ENCODE results near the gene GLIS1. TPM values are rescaled to one million over a fixed set of nuclear protein-coding genes. Genes with fewer than 3 reads are reported as not detected.

The GLIS1 gene
- polyA plus RNA-seq, 1 experiment: 1.9 TPM

GRCh38 chr1:53562291-53562980 is 176.5 kb downstream of the GLIS1 start:
- Histone ChIP-seq H3K4me3 (ENCODE audit: low read depth, low read length) (no peak overlapping the region), H3K36me3 (ENCODE audit: control insufficient read depth, insufficient read depth, low read length) (no peaks in the 10 kb centered on the region), H3K27me3 (ENCODE audit: control insufficient read depth, insufficient read depth, low read length) (no peaks in the 10 kb centered on the region)
- POLR2A ChIA-PET: no interaction called here
- no peak for TF ChIP-seq CTCF (IDR thresholded peaks at IDR 0.05; ENCODE audit: insufficient read depth, low read depth, low read length)
- CTCF ChIA-PET: interaction anchor here (1.6 kb wide), 1 partner anchor 40 kb away, joined by 3 read pairs; no protein-coding TSS in a partner anchor
- DNase-seq (ENCODE audit: low read depth): no peak

- ChIA-PET POLR2A (no interaction called here), CTCF (interaction anchor here (1.2 to 1.6 kb wide), 2 partner anchors 21 to 39 kb away, joined by 3 to 4 read pairs; no protein-coding TSS in a partner anchor)
- H3K4me3 ChIP-seq (ENCODE audit: low read depth, low read length): no peak overlapping the region
- no peak for DNase-seq (ENCODE audit: low read depth)
- no peaks in the 10 kb centered on the region for H3K27me3 ChIP-seq (ENCODE audit: control insufficient read depth, insufficient read depth, low read length)
- no peaks in the 10 kb centered on the region for H3K36me3 ChIP-seq (ENCODE audit: control insufficient read depth, insufficient read depth, low read length)
- no peak for TF ChIP-seq CTCF (IDR thresholded peaks at IDR 0.05; ENCODE audit: insufficient read depth, low read depth, low read length)
These were observed 177.4 kb downstream of the GLIS1 start for GRCh38 chr1:53561503-53562105.

GRCh38 chr1:53560581-53561502 is 178.1 kb downstream of the GLIS1 start:
- no peak for TF ChIP-seq CTCF (IDR thresholded peaks at IDR 0.05; ENCODE audit: insufficient read depth, low read depth, low read length)
- Histone ChIP-seq H3K36me3 (ENCODE audit: control insufficient read depth, insufficient read depth, low read length) (no peaks in the 10 kb centered on the region), H3K27me3 (ENCODE audit: control insufficient read depth, insufficient read depth, low read length) (no peaks in the 10 kb centered on the region), H3K4me3 (ENCODE audit: low read depth, low read length) (no peak overlapping the region)
- CTCF ChIA-PET: interaction anchor here (1.2 to 1.6 kb wide), 2 partner anchors 22 to 38 kb away, joined by 3 to 4 read pairs; no protein-coding TSS in a partner anchor
- POLR2A ChIA-PET: no interaction called here
- DNase-seq (ENCODE audit: low read depth): no peak

GRCh38 chr1:53559854-53560580 is 178.9 kb downstream of the GLIS1 start:
- no peak for TF ChIP-seq CTCF (IDR thresholded peaks at IDR 0.05; ENCODE audit: insufficient read depth, low read depth, low read length)
- CTCF ChIA-PET: no interaction called here
- POLR2A ChIA-PET: no interaction called here
- no peak for DNase-seq (ENCODE audit: low read depth)
- no peak overlapping the region for H3K4me3 ChIP-seq (ENCODE audit: low read depth, low read length)
- H3K27me3 ChIP-seq (ENCODE audit: control insufficient read depth, insufficient read depth, low read length): no peaks in the 10 kb centered on the region
- no peaks in the 10 kb centered on the region for H3K36me3 ChIP-seq (ENCODE audit: control insufficient read depth, insufficient read depth, low read length)

Data from BJ (cell line).